GM12878 (cell line): Measurements from ENCODE around the gene FGF19. TPM values are rescaled to one million over a fixed set of nuclear protein-coding genes. Genes with fewer than 3 reads are reported as not detected.

Experiments used
- ATAC-seq: fragments of 200-7000 bp; cut with Tn5 transposase; 3 replicates; pipeline ENCODE4 v1.9.1; 2020; ENCODE audit warnings: mild to moderate bottlenecking, moderate library complexity
- BruUV-seq: library from RNA; stranded (reverse); fragments of 400-500 nt; replicated peaks from 2 replicates; lab custom pipeline; 2021; lab: Mats Ljungman, UMichigan
- CTCF ChIA-PET: fragments of 300-600 bp; sonication (Branson Sonifier 250); formaldehyde crosslinking; extraction: SDS; loops from one replicate; lab custom pipeline; 2021; ENCODE audit warnings: inconsistent platforms; lab: Yijun Ruan, JAX
- POLR2A ChIA-PET: fragments of 350-600 bp; formaldehyde crosslinking; extraction: SDS; loops from one replicate; lab custom pipeline; 2021; ENCODE audit warnings: inconsistent platforms; lab: Charles Lee
- RAD21 ChIA-PET: fragments of 300-600 bp; sonication (Branson Sonifier 250); formaldehyde crosslinking; loops from one replicate; lab custom pipeline; 2023; ENCODE audit warnings: antibody characterized with exemption; ENCODE audit not compliant: unreplicated experiment; lab: Charles Lee
- SMC1A ChIA-PET: fragments of 300-600 bp; sonication (Branson Sonifier 250); formaldehyde crosslinking; loops from one replicate; lab custom pipeline; 2023; ENCODE audit not compliant: unreplicated experiment, uncharacterized antibody; lab: Charles Lee
- DNase-seq: peaks from one replicate; pipeline ENCODE4 v3.0.0-alpha.2; 2011; ENCODE audit warnings: low read depth, low spot score
- FAIRE-seq: peaks from 3 replicates; lab custom pipeline; 2011; peaks lifted over from hg19 to GRCh38; lab: Jason Lieb, UNC
- H2AFZ ChIP-seq: 2 replicates; pipeline ENCODE4 v1.6.0; 2011; ENCODE audit warnings: low read depth, low read length, control low read depth; ENCODE audit not compliant: control insufficient read depth
- H3K27ac ChIP-seq: 2 replicates; pipeline ENCODE4 v1.5.1; 2011; ENCODE audit warnings: control low read depth; ENCODE audit not compliant: control insufficient read depth, insufficient read depth
- H3K27me3 ChIP-seq, 2 experiments: replicated peaks in 1 of 2; 2 replicates each; pipeline versions ENCODE4 v1.6.0 to v1.6.1; 2011; ENCODE audit warnings: low read length in 1 of 2; ENCODE audit not compliant: control insufficient read depth in 2 of 2, insufficient read depth in 2 of 2
- H3K36me3 ChIP-seq, 2 experiments: 2 replicates each; pipeline ENCODE4 v1.5.1; 2011; ENCODE audit warnings: low read length in 1 of 2; ENCODE audit not compliant: control insufficient read depth in 2 of 2, insufficient read depth in 2 of 2
- H3K4me1 ChIP-seq: 2 replicates; pipeline ENCODE4 v1.6.1; 2011; ENCODE audit warnings: mild to moderate bottlenecking, low read length, moderate library complexity, mixed read lengths; ENCODE audit not compliant: control insufficient read depth, insufficient read depth
- H3K4me2 ChIP-seq: 2 replicates; pipeline ENCODE4 v1.6.0; 2011; ENCODE audit warnings: control low read depth; ENCODE audit not compliant: control insufficient read depth, insufficient read depth
- H3K4me3 ChIP-seq: fragments of 200-600 bp; sonication (generic); 2 replicates; pipeline ENCODE4 v1.5.1; 2016
- H3K79me2 ChIP-seq: 2 replicates; pipeline ENCODE4 v1.6.0; 2011; ENCODE audit warnings: low read length; ENCODE audit not compliant: control insufficient read depth, insufficient read depth
- H3K9ac ChIP-seq: 2 replicates; pipeline ENCODE4 v1.8.0; 2011; ENCODE audit warnings: low read length, control low read depth, mixed read lengths; ENCODE audit not compliant: control insufficient read depth, insufficient read depth
- H3K9me3 ChIP-seq: replicated peaks from 3 replicates; pipeline ENCODE4 v1.5.1; 2011; ENCODE audit warnings: mild to moderate bottlenecking, low read length; ENCODE audit not compliant: control insufficient read depth, insufficient read depth
- H4K20me1 ChIP-seq: 2 replicates; pipeline ENCODE4 v1.6.0; 2011; ENCODE audit not compliant: control insufficient read depth, insufficient read depth
- CBX3 ChIP-seq: fragments of 200-600 bp; sonication (generic); IDR thresholded peaks from 2 replicates; pipeline ENCODE4 v1.6.1; 2016; ENCODE audit warnings: low read depth, borderline replicate concordance
- HSF1 ChIP-seq: fragments of 150-350 bp; IDR thresholded peaks from 2 replicates; pipeline ENCODE4 v1.6.1; 2014; ENCODE audit warnings: mild to moderate bottlenecking, low read depth, low read length
- MEF2A ChIP-seq: IDR thresholded peaks from 2 replicates; pipeline ENCODE4 v1.6.1; 2011; ENCODE audit warnings: low read depth, mild to moderate bottlenecking, low read length, moderate library complexity; ENCODE audit not compliant: insufficient read depth
- RAD51 ChIP-seq: fragments of 450-650 bp; IDR thresholded peaks from 2 replicates; pipeline ENCODE4 v1.6.1; 2016; ENCODE audit warnings: moderate library complexity, mild to moderate bottlenecking, inconsistent platforms
- RCOR1 ChIP-seq: conservative IDR thresholded peaks from 2 replicates; pipeline ENCODE4 v1.6.1; 2012; ENCODE audit warnings: low read depth, low read length, improper control_type of control experiment
- SIX5 ChIP-seq: IDR thresholded peaks from 2 replicates; pipeline ENCODE4 v1.6.1; 2011; ENCODE audit warnings: mild to moderate bottlenecking, low read depth, low read length, moderate library complexity; ENCODE audit not compliant: severe bottlenecking
- SMAD1 ChIP-seq: fragments of 450-650 bp; IDR thresholded peaks from 2 replicates; pipeline ENCODE4 v1.6.1; 2018; ENCODE audit warnings: mild to moderate bottlenecking, low read depth; ENCODE audit not compliant: partially characterized antibody
- SPI1 ChIP-seq: IDR thresholded peaks from 2 replicates; pipeline ENCODE4 v1.6.1; 2011; ENCODE audit warnings: low read depth, mild to moderate bottlenecking, low read length, moderate library complexity, borderline replicate concordance; ENCODE audit not compliant: insufficient read depth
- WGBS: methylation state at CpG from one replicate; pipeline ENCODE4 v1.1.6; 2016; ENCODE audit warnings: low lambda C conversion rate; ENCODE audit not compliant: insufficient replicate concordance, insufficient coverage; ENCODE audit errors: missing lambda C conversion rate; 5-methylcytosine and 5-hydroxymethylcytosine counted together
- in situ Hi-C: fragments of 300-500 bp; cut with MboI; formaldehyde crosslinking; loops from 9 replicates; pipeline ENCODE4 v1.14.3; 2018; ENCODE audit warnings: mixed read lengths
- intact Hi-C: fragments of 100-400 bp; cut with micrococcal nuclease; formaldehyde crosslinking; loops from one replicate; pipeline ENCODE4 v1.14.2; 2022; ENCODE audit not compliant: unreplicated experiment
- polyA plus RNA-seq, 11 experiments: library from polyadenylated mRNA; depleted of rRNA in 4 of 11; unstranded in 6 of 11; stranded (reverse) in 5 of 11; fragments of >200 nt; fragmentation: Nextera tagmentation in 4 of 11; fragmentation: Illumina TruSeq in 1 of 11; extraction: Ambion mirVana in 4 of 11; extraction: Trizol in 1 of 11; gene quantifications; 1 replicate in 1 of 11; 2 replicates in 10 of 11; pipeline versions ENCODE4 v1.2.1 to v1.2.3, GENCODE V29; 2011 to 2016; ENCODE audit warnings: inconsistent platforms in 2 of 11, missing spikeins in 2 of 11, low read depth in 1 of 11
- total RNA-seq, 4 experiments: library from RNA; depleted of rRNA in 3 of 4; stranded (reverse); fragments of >200 nt in 3 of 4; fragmentation: Illumina TruSeq in 1 of 4; extraction: Trizol in 1 of 4; gene quantifications; 2 replicates each; pipeline versions ENCODE4 v1.2.1 to v1.2.3, GENCODE V29; 2013 to 2021
- TF ChIP-seq, protein P1 (sequence below): fragments of 450-650 bp; formaldehyde crosslinking; IDR thresholded peaks from 2 replicates; pipeline ENCODE4 v1.4.0; 2020; ENCODE audit warnings: mild to moderate bottlenecking, moderate library complexity
- TF ChIP-seq, protein P2 (sequence below): IDR thresholded peaks from 2 replicates; pipeline ENCODE4 v1.6.1; 2012; ENCODE audit warnings: improper control_type of control experiment, low read depth, low read length; ENCODE audit not compliant: insufficient replicate concordance
- TF ChIP-seq, protein P3 (sequence below): fragments of 450-650 bp; IDR thresholded peaks from 2 replicates; pipeline ENCODE4 v1.6.1; 2016; ENCODE audit warnings: mild to moderate bottlenecking

Gene FGF19
- total and polyA plus RNA-seq, 10 of the 15 experiments (the other 5 are each of a cell fraction or from before 2014, with no cell fraction given), result 0.08 TPM; not detected in 9

DNA sequence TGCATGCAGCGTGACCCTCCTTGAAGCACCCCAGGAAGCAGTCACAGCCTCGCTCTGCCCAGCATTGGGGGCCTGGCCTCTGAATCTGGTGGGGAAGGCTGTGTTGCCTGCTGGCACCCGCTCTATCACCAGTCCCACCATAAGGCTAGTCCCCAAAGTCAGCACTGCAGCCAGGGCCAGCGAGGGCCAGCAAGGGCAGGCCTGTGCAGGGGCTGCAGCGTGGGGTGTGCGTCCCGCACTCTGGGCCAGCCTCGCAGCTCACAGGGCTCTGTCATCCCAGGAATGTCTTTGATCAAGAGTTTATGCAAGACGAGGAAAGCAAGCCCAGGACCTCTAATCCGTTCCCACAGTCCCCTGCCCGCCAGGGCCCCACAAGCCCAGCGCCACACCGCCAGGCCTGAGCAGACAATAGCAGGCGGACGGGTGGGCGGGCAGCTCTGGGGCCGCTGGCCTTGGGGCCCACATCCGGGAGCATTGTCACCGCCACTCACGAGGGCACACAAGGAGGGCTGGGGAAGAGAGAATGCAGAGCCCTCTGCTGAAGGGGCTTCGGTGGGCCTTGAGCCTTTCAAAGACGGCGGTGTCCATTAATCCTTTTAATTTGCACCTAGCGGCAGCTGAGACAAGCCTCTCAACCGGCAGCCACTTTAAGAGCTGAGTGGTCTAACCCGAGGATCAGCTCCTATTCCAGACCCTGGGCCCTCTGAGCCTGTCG lies 45.8 kb downstream of the FGF19 start:
- Histone ChIP-seq H3K4me3 (no peak overlapping the region), H3K4me2 (no peak overlapping the region), H2AFZ (no peak overlapping the region), H3K9ac (no peak overlapping the region), H3K27ac (no peak overlapping the region), H3K4me1 (no peaks in the 10 kb centered on the region), H3K27me3 (no peaks in the 10 kb centered on the region), H4K20me1 (peaks cover 3% of the 10 kb centered on the region; the same call in 1 of the 2 replicates), H3K36me3 (no peaks in the 10 kb centered on the region), H3K9me3 (no peaks in the 10 kb centered on the region; the same call in 2 of the 3 replicates), H3K79me2 (no peaks in the 10 kb centered on the region)
- no TSS peak for BruUV-seq
- POLR2A ChIA-PET, result no interaction called here
- SMC1A ChIA-PET, result no interaction called here
- 74% methylated on average over 27 of the region's 27 CpGs for WGBS
- RAD21 ChIA-PET, result no interaction called here
- in situ Hi-C loops, result no loop called here
- CTCF ChIA-PET, result interaction anchor here (3.9 kb wide), 1 partner anchor 13 kb away, joined by 15 read pairs; no protein-coding TSS in a partner anchor
- no peak for DNase-seq
- no peak for ATAC-seq
- no peak for FAIRE-seq
- intact Hi-C loops, result no loop called here
- TF ChIP-seq SIX5 (no peak), SMAD1 (no peak), CBX3 (no peak), MEF2A (no peak), SPI1 (no peak), HSF1 (no peak), RCOR1 (no peak), RAD51 (no peak)
- TF ChIP-seq, protein P1, sequence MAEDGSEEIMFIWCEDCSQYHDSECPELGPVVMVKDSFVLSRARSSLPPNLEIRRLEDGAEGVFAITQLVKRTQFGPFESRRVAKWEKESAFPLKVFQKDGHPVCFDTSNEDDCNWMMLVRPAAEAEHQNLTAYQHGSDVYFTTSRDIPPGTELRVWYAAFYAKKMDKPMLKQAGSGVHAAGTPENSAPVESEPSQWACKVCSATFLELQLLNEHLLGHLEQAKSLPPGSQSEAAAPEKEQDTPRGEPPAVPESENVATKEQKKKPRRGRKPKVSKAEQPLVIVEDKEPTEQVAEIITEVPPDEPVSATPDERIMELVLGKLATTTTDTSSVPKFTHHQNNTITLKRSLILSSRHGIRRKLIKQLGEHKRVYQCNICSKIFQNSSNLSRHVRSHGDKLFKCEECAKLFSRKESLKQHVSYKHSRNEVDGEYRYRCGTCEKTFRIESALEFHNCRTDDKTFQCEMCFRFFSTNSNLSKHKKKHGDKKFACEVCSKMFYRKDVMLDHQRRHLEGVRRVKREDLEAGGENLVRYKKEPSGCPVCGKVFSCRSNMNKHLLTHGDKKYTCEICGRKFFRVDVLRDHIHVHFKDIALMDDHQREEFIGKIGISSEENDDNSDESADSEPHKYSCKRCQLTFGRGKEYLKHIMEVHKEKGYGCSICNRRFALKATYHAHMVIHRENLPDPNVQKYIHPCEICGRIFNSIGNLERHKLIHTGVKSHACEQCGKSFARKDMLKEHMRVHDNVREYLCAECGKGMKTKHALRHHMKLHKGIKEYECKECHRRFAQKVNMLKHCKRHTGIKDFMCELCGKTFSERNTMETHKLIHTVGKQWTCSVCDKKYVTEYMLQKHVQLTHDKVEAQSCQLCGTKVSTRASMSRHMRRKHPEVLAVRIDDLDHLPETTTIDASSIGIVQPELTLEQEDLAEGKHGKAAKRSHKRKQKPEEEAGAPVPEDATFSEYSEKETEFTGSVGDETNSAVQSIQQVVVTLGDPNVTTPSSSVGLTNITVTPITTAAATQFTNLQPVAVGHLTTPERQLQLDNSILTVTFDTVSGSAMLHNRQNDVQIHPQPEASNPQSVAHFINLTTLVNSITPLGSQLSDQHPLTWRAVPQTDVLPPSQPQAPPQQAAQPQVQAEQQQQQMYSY (CRISPR knock-in tag), result no peak
- TF ChIP-seq, protein P2, sequence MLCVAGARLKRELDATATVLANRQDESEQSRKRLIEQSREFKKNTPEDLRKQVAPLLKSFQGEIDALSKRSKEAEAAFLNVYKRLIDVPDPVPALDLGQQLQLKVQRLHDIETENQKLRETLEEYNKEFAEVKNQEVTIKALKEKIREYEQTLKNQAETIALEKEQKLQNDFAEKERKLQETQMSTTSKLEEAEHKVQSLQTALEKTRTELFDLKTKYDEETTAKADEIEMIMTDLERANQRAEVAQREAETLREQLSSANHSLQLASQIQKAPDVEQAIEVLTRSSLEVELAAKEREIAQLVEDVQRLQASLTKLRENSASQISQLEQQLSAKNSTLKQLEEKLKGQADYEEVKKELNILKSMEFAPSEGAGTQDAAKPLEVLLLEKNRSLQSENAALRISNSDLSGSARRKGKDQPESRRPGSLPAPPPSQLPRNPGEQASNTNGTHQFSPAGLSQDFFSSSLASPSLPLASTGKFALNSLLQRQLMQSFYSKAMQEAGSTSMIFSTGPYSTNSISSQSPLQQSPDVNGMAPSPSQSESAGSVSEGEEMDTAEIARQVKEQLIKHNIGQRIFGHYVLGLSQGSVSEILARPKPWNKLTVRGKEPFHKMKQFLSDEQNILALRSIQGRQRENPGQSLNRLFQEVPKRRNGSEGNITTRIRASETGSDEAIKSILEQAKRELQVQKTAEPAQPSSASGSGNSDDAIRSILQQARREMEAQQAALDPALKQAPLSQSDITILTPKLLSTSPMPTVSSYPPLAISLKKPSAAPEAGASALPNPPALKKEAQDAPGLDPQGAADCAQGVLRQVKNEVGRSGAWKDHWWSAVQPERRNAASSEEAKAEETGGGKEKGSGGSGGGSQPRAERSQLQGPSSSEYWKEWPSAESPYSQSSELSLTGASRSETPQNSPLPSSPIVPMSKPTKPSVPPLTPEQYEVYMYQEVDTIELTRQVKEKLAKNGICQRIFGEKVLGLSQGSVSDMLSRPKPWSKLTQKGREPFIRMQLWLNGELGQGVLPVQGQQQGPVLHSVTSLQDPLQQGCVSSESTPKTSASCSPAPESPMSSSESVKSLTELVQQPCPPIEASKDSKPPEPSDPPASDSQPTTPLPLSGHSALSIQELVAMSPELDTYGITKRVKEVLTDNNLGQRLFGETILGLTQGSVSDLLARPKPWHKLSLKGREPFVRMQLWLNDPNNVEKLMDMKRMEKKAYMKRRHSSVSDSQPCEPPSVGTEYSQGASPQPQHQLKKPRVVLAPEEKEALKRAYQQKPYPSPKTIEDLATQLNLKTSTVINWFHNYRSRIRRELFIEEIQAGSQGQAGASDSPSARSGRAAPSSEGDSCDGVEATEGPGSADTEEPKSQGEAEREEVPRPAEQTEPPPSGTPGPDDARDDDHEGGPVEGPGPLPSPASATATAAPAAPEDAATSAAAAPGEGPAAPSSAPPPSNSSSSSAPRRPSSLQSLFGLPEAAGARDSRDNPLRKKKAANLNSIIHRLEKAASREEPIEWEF, result no peak
- TF ChIP-seq, protein P3, sequence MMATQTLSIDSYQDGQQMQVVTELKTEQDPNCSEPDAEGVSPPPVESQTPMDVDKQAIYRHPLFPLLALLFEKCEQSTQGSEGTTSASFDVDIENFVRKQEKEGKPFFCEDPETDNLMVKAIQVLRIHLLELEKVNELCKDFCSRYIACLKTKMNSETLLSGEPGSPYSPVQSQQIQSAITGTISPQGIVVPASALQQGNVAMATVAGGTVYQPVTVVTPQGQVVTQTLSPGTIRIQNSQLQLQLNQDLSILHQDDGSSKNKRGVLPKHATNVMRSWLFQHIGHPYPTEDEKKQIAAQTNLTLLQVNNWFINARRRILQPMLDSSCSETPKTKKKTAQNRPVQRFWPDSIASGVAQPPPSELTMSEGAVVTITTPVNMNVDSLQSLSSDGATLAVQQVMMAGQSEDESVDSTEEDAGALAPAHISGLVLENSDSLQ, result no peak
